IMR-90 (cell line): ENCODE measurements around the gene GHR. TPM values are rescaled to one million over a fixed set of nuclear protein-coding genes. Genes with fewer than 3 reads are reported as not detected.

Experiments
- ATAC-seq: fragments of 200-7000 bp; cut with Tn5 transposase; 2 replicates; pipeline ENCODE4 v1.9.1; 2020; ENCODE audit warnings: low read depth, mild to moderate bottlenecking, moderate library complexity
- BruUV-seq: library from RNA; stranded (reverse); fragments of 400-500 nt; replicated peaks from 2 replicates; lab custom pipeline; 2021; lab: Mats Ljungman, UMichigan
- CTCF ChIA-PET: fragments of 300-600 bp; formaldehyde crosslinking; extraction: SDS; loops from one replicate; lab custom pipeline; 2021; ENCODE audit warnings: antibody characterized with exemption; lab: Yijun Ruan, JAX
- POLR2A ChIA-PET: fragments of 300-600 bp; sonication (Branson Sonifier 250); formaldehyde crosslinking; loops from one replicate; lab custom pipeline; 2022; ENCODE audit warnings: antibody characterized with exemption; ENCODE audit not compliant: unreplicated experiment; lab: Charles Lee
- DNase-seq: peaks from one replicate; pipeline ENCODE4 v3.0.0; 2013
- H2AFZ ChIP-seq: replicated peaks from 2 replicates; pipeline ENCODE3; 2013; ENCODE audit warnings: low read length, mild to moderate bottlenecking; ENCODE audit not compliant: poor library complexity
- H2AK5ac ChIP-seq: 2 replicates; pipeline ENCODE4 v1.6.1; 2013; ENCODE audit warnings: low read depth, low read length, inconsistent platforms
- H2AK9ac ChIP-seq: replicated peaks from 2 replicates; pipeline ENCODE3; 2013; ENCODE audit warnings: mild to moderate bottlenecking, low read depth, low read length, moderate library complexity; ENCODE audit not compliant: poor library complexity
- H2BK120ac ChIP-seq: 2 replicates; pipeline ENCODE4 v1.6.1; 2013; ENCODE audit warnings: low read depth, low read length, inconsistent platforms
- H2BK15ac ChIP-seq: 3 replicates; pipeline ENCODE4 v1.6.1; 2013; ENCODE audit warnings: low read depth, low read length, inconsistent platforms
- H2BK20ac ChIP-seq: 2 replicates; pipeline ENCODE4 v1.6.1; 2013; ENCODE audit warnings: low read depth, mild to moderate bottlenecking, inconsistent platforms, low read length, moderate library complexity
- H2BK5ac ChIP-seq: 2 replicates; pipeline ENCODE4 v1.6.1; 2013; ENCODE audit warnings: mild to moderate bottlenecking, low read depth, low read length, inconsistent platforms; ENCODE audit not compliant: poor library complexity, severe bottlenecking
- H3K14ac ChIP-seq: replicated peaks from 2 replicates; pipeline ENCODE4 v1.6.1; 2013; ENCODE audit warnings: low read depth, low read length, inconsistent platforms
- H3K18ac ChIP-seq: 2 replicates; pipeline ENCODE4 v1.6.1; 2013; ENCODE audit warnings: low read depth, low read length, control low read depth
- H3K23ac ChIP-seq: 2 replicates; pipeline ENCODE4 v1.6.1; 2013; ENCODE audit warnings: low read depth, low read length, inconsistent platforms
- H3K27ac ChIP-seq: 2 replicates; pipeline ENCODE4 v1.5.1; 2013; ENCODE audit warnings: mild to moderate bottlenecking, control low read depth, low read length; ENCODE audit not compliant: insufficient read depth
- H3K27me3 ChIP-seq: 2 replicates; pipeline ENCODE4 v1.6.1; 2013; ENCODE audit warnings: low read length; ENCODE audit not compliant: control insufficient read depth, insufficient read depth
- H3K36me3 ChIP-seq: 2 replicates; pipeline ENCODE4 v1.6.1; 2013; ENCODE audit warnings: low read length, mixed read lengths; ENCODE audit not compliant: control insufficient read depth, insufficient read depth
- H3K4ac ChIP-seq: 2 replicates; pipeline ENCODE4 v1.6.1; 2013; ENCODE audit warnings: low read depth, low read length, inconsistent platforms
- H3K4me1 ChIP-seq: 2 replicates; pipeline ENCODE4 v1.6.1; 2013; ENCODE audit warnings: low read length, mixed read lengths; ENCODE audit not compliant: control insufficient read depth, insufficient read depth
- H3K4me2 ChIP-seq: 2 replicates; pipeline ENCODE4 v1.6.1; 2013; ENCODE audit warnings: low read depth, mild to moderate bottlenecking, control low read depth, low read length, moderate library complexity
- H3K4me3 ChIP-seq: 2 replicates; pipeline ENCODE4 v1.5.1; 2013; ENCODE audit warnings: low read depth, mild to moderate bottlenecking, control low read depth, low read length, moderate library complexity; ENCODE audit not compliant: insufficient read depth
- H3K56ac ChIP-seq: 2 replicates; pipeline ENCODE4 v1.6.1; 2013; ENCODE audit warnings: low read length, inconsistent platforms; ENCODE audit not compliant: insufficient read depth; ENCODE audit errors: extremely low read depth
- H3K79me1 ChIP-seq, 2 experiments: 2 replicates each; pipeline ENCODE4 v1.6.1; 2013; ENCODE audit warnings: low read length in 2 of 2, inconsistent platforms in 1 of 2, low read depth in 1 of 2
- H3K9ac ChIP-seq: 2 replicates; pipeline ENCODE4 v1.6.1; 2013; ENCODE audit warnings: low read depth, low read length, control low read depth
- H3K9me1 ChIP-seq: 2 replicates; pipeline ENCODE4 v1.6.1; 2013; ENCODE audit warnings: low read length, inconsistent platforms; ENCODE audit not compliant: insufficient read depth
- H3K9me3 ChIP-seq: 2 replicates; pipeline ENCODE4 v1.6.1; 2013; ENCODE audit warnings: low read length; ENCODE audit not compliant: control insufficient read depth, insufficient read depth
- H4K20me1 ChIP-seq: 2 replicates; pipeline ENCODE4 v1.6.1; 2013; ENCODE audit warnings: low read length, inconsistent platforms; ENCODE audit not compliant: insufficient read depth
- H4K5ac ChIP-seq: 2 replicates; pipeline ENCODE4 v1.6.1; 2013; ENCODE audit warnings: mild to moderate bottlenecking, low read depth, low read length, control low read depth
- H4K8ac ChIP-seq, 2 experiments: 2 replicates each; pipeline ENCODE4 v1.6.1; 2013; ENCODE audit warnings: low read depth in 2 of 2, low read length in 2 of 2, control low read depth in 1 of 2, inconsistent platforms in 1 of 2
- H4K91ac ChIP-seq: 2 replicates; pipeline ENCODE4 v1.6.1; 2013; ENCODE audit warnings: low read depth, low read length, inconsistent platforms; ENCODE audit not compliant: insufficient read depth
- BHLHE40 ChIP-seq: fragments of 150-350 bp; IDR thresholded peaks from 2 replicates; pipeline ENCODE4 v1.6.1; 2016; ENCODE audit warnings: mild to moderate bottlenecking, low read depth, low read length
- CEBPB ChIP-seq: IDR thresholded peaks from 2 replicates; pipeline ENCODE4 v1.6.1; 2012; ENCODE audit warnings: low read depth, low read length, improper control_type of control experiment
- CHD1 ChIP-seq: IDR thresholded peaks from 2 replicates; pipeline ENCODE4 v1.6.1; 2012; ENCODE audit warnings: low read depth, low read length, improper control_type of control experiment
- CTCF ChIP-seq: conservative IDR thresholded peaks from 2 replicates; pipeline ENCODE4 v1.5.1; 2012; ENCODE audit warnings: mild to moderate bottlenecking, low read depth, low read length, improper control_type of control experiment
- ELK1 ChIP-seq: fragments of 150-350 bp; IDR thresholded peaks from 2 replicates; pipeline ENCODE4 v1.6.1; 2016; ENCODE audit warnings: low read depth, mild to moderate bottlenecking, low read length, moderate library complexity, borderline replicate concordance
- FOS ChIP-seq: fragments of 150-350 bp; IDR thresholded peaks from 2 replicates; pipeline ENCODE4 v1.6.1; 2016; ENCODE audit warnings: low read depth, low read length
- MAFK ChIP-seq: IDR thresholded peaks from 2 replicates; pipeline ENCODE4 v1.6.1; 2012; ENCODE audit warnings: low read depth, low read length, improper control_type of control experiment
- MAZ ChIP-seq: IDR thresholded peaks from 2 replicates; pipeline ENCODE4 v1.6.1; 2012; ENCODE audit warnings: low read depth, mild to moderate bottlenecking, low read length, improper control_type of control experiment, moderate library complexity, borderline replicate concordance
- MXI1 ChIP-seq: IDR thresholded peaks from 2 replicates; pipeline ENCODE4 v1.6.1; 2012; ENCODE audit warnings: low read depth, mild to moderate bottlenecking, low read length, moderate library complexity, borderline replicate concordance
- NFE2L2 ChIP-seq: fragments of 150-350 bp; IDR thresholded peaks from 2 replicates; pipeline ENCODE4 v1.6.1; 2016; ENCODE audit warnings: low read depth, mild to moderate bottlenecking, low read length
- POLR2A ChIP-seq: IDR thresholded peaks from 2 replicates; pipeline ENCODE4 v1.6.1; 2012; ENCODE audit warnings: mild to moderate bottlenecking, low read depth, low read length
- RAD21 ChIP-seq: IDR thresholded peaks from 2 replicates; pipeline ENCODE4 v1.6.1; 2012; ENCODE audit warnings: low read length, improper control_type of control experiment
- RCOR1 ChIP-seq: IDR thresholded peaks from 2 replicates; pipeline ENCODE4 v1.6.1; 2012; ENCODE audit warnings: mild to moderate bottlenecking, low read length, improper control_type of control experiment; ENCODE audit not compliant: insufficient replicate concordance
- RFX5 ChIP-seq: IDR thresholded peaks from 2 replicates; pipeline ENCODE4 v1.8.0; 2012; ENCODE audit warnings: low read depth, mild to moderate bottlenecking, low read length, moderate library complexity
- SMC3 ChIP-seq: fragments of 150-350 bp; IDR thresholded peaks from 2 replicates; pipeline ENCODE4 v1.6.1; 2016; ENCODE audit warnings: low read depth, mild to moderate bottlenecking, antibody characterized with exemption, low read length, moderate library complexity
- USF2 ChIP-seq: fragments of 150-350 bp; IDR thresholded peaks from 2 replicates; pipeline ENCODE4 v1.6.1; 2017; ENCODE audit warnings: mild to moderate bottlenecking, antibody characterized with exemption, low read length, low read depth
- WGBS, 2 experiments: methylation state at CpG; one replicate each; pipeline versions ENCODE4 v1.1.5 to v1.1.7; 2013; ENCODE audit warnings: missing lambda C conversion rate in 2 of 2; ENCODE audit not compliant: insufficient read length in 1 of 2; ENCODE audit errors: extremely low coverage in 2 of 2; 5-methylcytosine and 5-hydroxymethylcytosine counted together
- dilution Hi-C: fragments of 300-500 bp; cut with HindIII; formaldehyde crosslinking; loops from one replicate; pipeline ENCODE4 v1.14.3; 2018; ENCODE audit warnings: low sequenced_read_pairs; ENCODE audit not compliant: unreplicated experiment
- in situ Hi-C: fragments of 300-500 bp; cut with MboI; formaldehyde crosslinking; loops from 3 replicates; pipeline ENCODE4 v1.14.3; 2019; ENCODE audit warnings: low sequenced_read_pairs, inconsistent platforms, mixed read lengths
- intact Hi-C: fragments of 100-400 bp; cut with micrococcal nuclease; formaldehyde crosslinking; loops from 2 replicates; pipeline ENCODE4 v1.10.0; 2022
- polyA plus RNA-seq, 3 experiments: library from polyadenylated mRNA; depleted of rRNA; stranded (reverse); fragments of >200 nt; gene quantifications; 2 replicates each; pipeline ENCODE4 v1.2.3, GENCODE V29; 2012; ENCODE audit warnings: low replicate concordance in 1 of 3
- total RNA-seq: library from RNA; depleted of rRNA; stranded (reverse); fragments of >200 nt; gene quantifications from 2 replicates; pipeline ENCODE4 v1.2.3, GENCODE V29; 2012

The GHR gene
- total and polyA plus RNA-seq, 2 of the 4 experiments (the other 2 are of a cell fraction) = 0.36 to 1.1 TPM

- Histone ChIP-seq H3K79me1 (no peaks in the 10 kb centered on the region), H3K9me3 (no peaks in the 10 kb centered on the region), H3K14ac (no peak overlapping the region), H4K8ac (no peak overlapping the region), H2BK20ac (no peak overlapping the region), H4K5ac (no peak overlapping the region), H3K4ac (no peak overlapping the region), H3K18ac (no peak overlapping the region), H3K27me3 (no peaks in the 10 kb centered on the region), H3K4me3 (no peak overlapping the region), H3K4me2 (no peak overlapping the region), H3K4me1 (no peaks in the 10 kb centered on the region), H2AK9ac (no peak overlapping the region), H2AK5ac (no peak overlapping the region), H3K27ac (no peak overlapping the region), H2BK5ac (no peak overlapping the region), H3K9ac (no peak overlapping the region), H2AFZ (no peak overlapping the region), H3K36me3 (no peaks in the 10 kb centered on the region), H2BK120ac (no peak overlapping the region), H4K91ac (no peak overlapping the region), H4K20me1 (no peaks in the 10 kb centered on the region), H3K56ac (no peak overlapping the region), H2BK15ac (no peak overlapping the region), H3K23ac (no peak overlapping the region), H3K9me1 (no peaks in the 10 kb centered on the region)
- dilution Hi-C loops = no loop called here
- no peak for TF ChIP-seq RAD21
- TF ChIP-seq RCOR1 = no peak
- no peak for TF ChIP-seq RFX5
- no peak for TF ChIP-seq CTCF
- no peak for TF ChIP-seq MXI1
- TF ChIP-seq MAFK = no peak
- no peak for TF ChIP-seq BHLHE40
- TF ChIP-seq POLR2A = no peak
- no peak for TF ChIP-seq CEBPB
- TF ChIP-seq MAZ = no peak
- TF ChIP-seq CHD1 = no peak
- TF ChIP-seq FOS = no peak
- no peak for TF ChIP-seq NFE2L2
- TF ChIP-seq USF2 = no peak
- TF ChIP-seq SMC3 = no peak
- no peak for TF ChIP-seq ELK1
- BruUV-seq = no TSS peak
- no CpG with 5 or more reads among the region's 1 CpG for WGBS, 2 experiments
- DNase-seq (no peak), ATAC-seq (no peak)
- ChIA-PET POLR2A (no interaction called here), CTCF (interaction anchor here (0.6 to 1.3 kb wide), 2 partner anchors 54 to 193 kb away, joined by 4 to 8 read pairs; no protein-coding TSS in a partner anchor)
- in situ Hi-C loops = no loop called here
- intact Hi-C loops = no loop called here
Observed at GRCh38 chr5:42636946-42637345, 213.7 kb downstream of the GHR start.
